ENCODE results near the gene DCLRE1C. TPM values are rescaled to one million over a fixed set of nuclear protein-coding genes. Genes with fewer than 3 reads are reported as not detected.

Gene DCLRE1C
- total and polyA plus RNA-seq, 2 donors (not counting 3 experiments of a cell fraction or from before 2014, with no cell fraction given), result 2.1 to 15.8 TPM

DNA sequence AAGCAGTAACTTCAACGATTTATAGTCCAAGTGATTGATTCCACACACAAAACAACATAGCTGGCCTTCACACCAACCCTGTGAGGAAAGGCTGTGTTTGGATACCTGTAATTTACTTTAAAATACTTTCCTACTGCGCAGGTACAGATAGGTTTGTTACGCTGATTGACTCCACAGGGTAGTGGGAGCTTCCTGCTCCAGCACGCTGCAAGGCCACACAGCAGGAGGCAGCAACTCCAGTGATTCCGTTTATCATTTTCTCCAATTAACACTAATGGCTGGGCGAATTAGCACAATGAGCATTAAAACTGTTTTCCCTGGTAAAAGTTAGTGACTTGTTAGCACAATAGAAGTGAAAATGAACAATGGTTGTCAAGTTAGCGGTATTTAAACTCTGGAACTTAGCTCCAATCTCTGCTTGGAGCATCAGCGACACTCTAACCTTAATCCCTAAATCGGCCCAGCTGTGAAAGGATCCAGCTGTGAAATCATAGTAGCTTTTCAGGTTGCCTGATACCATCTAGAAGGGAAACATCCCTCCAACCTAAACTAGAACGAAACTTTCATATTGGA is 959 bp downstream of the DCLRE1C start:
- DNase-seq (ENCODE audit: low read depth, low spot score) (no peak), FAIRE-seq (peak; percentile 76)
- H3K4me2 ChIP-seq (ENCODE audit: insufficient read depth, low read length), result peak overlapping the region; percentile 79
- no peaks in the 10 kb centered on the region for H3K9me3 ChIP-seq (replicated peaks; ENCODE audit: control insufficient read depth, insufficient read depth, low read length)
- H3K27me3 ChIP-seq (ENCODE audit: control insufficient read depth in 2 of 2, insufficient read depth in 2 of 2, low read length in 2 of 2), result no peaks in the 10 kb centered on the region
- BruUV-seq (replicated peaks), result TSS peak; percentile 39
- H2AFZ ChIP-seq (ENCODE audit: low read depth, low read length), result peak overlapping the region; percentile 78
- dilution Hi-C loops (cut with MboI; ENCODE audit: extremely low pct_ligation_motif_present, low sequenced_read_pairs), result no loop called here
- POLR2A ChIA-PET, result interaction anchor here (0.9 kb wide), 1 partner anchor 115 kb away, joined by 6 read pairs; the partner anchor contains the start of genes CDNF, HSPA14 and MSANTD7
- peak overlapping the region; percentile 79 for H3K27ac ChIP-seq (ENCODE audit: insufficient read depth, low read depth, low read length)
- peak overlapping the region; percentile 48 to 73 (median 69) for H3K4me3 ChIP-seq (replicated peaks in 1 of 3; ENCODE audit: insufficient read depth in 1 of 3, low read depth in 1 of 3, low read length in 3 of 3)
- H3K36me3 ChIP-seq (ENCODE audit: control insufficient read depth in 2 of 2, extremely low read depth in 1 of 2, insufficient read depth in 2 of 2, low read length in 2 of 2), result no peaks in the 10 kb centered on the region
- H3K79me2 ChIP-seq (ENCODE audit: control insufficient read depth, insufficient read depth, low read length), result peaks cover 43% of the 10 kb centered on the region
- no peaks in the 10 kb centered on the region for H4K20me1 ChIP-seq (replicated peaks; ENCODE audit: control insufficient read depth, extremely low read depth, insufficient read depth, low read length)
- CTCF ChIA-PET, result interaction anchor here (0.8 to 2.3 kb wide), 13 partner anchors 9 to 418 kb away, joined by 3 to 11 read pairs (median 4); partner anchors contain the start of genes FAM171A1 and SUV39H2
- H3K4me1 ChIP-seq (ENCODE audit: control insufficient read depth, extremely low read depth, insufficient read depth, low read length), result peaks cover 15% of the 10 kb centered on the region
- intact Hi-C loops (cut with micrococcal nuclease), result loop anchor here (5.0 to 10.0 kb wide), 2 partner anchors 348 to 419 kb away; partner anchors contain the start of gene FAM171A1
- peak; percentile 0 for TF ChIP-seq POLR2A (IDR thresholded peaks at IDR 0.05; ENCODE audit: low read depth, low read length)
- TF ChIP-seq JUN (IDR thresholded peaks at IDR 0.05; ENCODE audit: borderline replicate concordance, insufficient read depth, insufficient read length, low read depth), result no peak
- TF ChIP-seq EZH2 (IDR thresholded peaks at IDR 0.05; ENCODE audit: borderline replicate concordance, low read depth, low read length, severe bottlenecking), result no peak
- no peaks in the 10 kb centered on the region for H3K9me1 ChIP-seq (replicated peaks; ENCODE audit: control insufficient read depth, extremely low read depth, insufficient read depth, low read length)
- peak overlapping the region; percentile 59 for H3K9ac ChIP-seq (replicated peaks; ENCODE audit: extremely low read depth, insufficient read depth, low read length)

DNA sequence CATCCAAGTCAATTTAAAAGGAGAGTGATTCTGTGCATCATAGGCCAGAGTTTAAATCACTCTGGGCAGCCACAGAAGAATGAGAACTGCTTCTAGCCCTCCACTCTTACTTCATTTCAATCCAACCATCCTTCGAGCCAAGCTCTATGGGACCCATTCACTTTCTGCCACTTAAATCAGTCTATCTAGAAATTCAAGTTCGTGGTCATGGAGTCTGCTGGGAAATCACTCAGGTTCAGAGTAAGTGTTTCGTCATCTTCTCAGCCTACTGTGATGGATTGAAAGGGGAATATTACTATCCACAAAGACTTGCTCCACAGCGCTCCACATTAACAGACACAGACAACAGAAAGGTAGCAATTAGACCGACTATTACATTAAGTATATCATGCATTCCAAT is 4.6 kb downstream of the DCLRE1C start:
- H3K9ac ChIP-seq (replicated peaks; ENCODE audit: extremely low read depth, insufficient read depth, low read length), result no peak overlapping the region
- H3K27me3 ChIP-seq (ENCODE audit: control insufficient read depth in 2 of 2, insufficient read depth in 2 of 2, low read length in 2 of 2), result no peaks in the 10 kb centered on the region
- H2AFZ ChIP-seq (ENCODE audit: low read depth, low read length), result no peak overlapping the region
- H3K4me3 ChIP-seq (replicated peaks in 1 of 3; ENCODE audit: insufficient read depth in 1 of 3, low read depth in 1 of 3, low read length in 3 of 3), result no peak overlapping the region
- intact Hi-C loops (cut with micrococcal nuclease), result no loop called here
- no peak overlapping the region for H3K27ac ChIP-seq (ENCODE audit: insufficient read depth, low read depth, low read length)
- no TSS peak for BruUV-seq (replicated peaks)
- H3K4me1 ChIP-seq (ENCODE audit: control insufficient read depth, extremely low read depth, insufficient read depth, low read length), result peaks cover 9% of the 10 kb centered on the region
- FAIRE-seq (no peak), DNase-seq (ENCODE audit: low read depth, low spot score) (no peak)
- dilution Hi-C loops (cut with MboI; ENCODE audit: extremely low pct_ligation_motif_present, low sequenced_read_pairs), result no loop called here
- no peaks in the 10 kb centered on the region for H3K9me3 ChIP-seq (replicated peaks; ENCODE audit: control insufficient read depth, insufficient read depth, low read length)
- TF ChIP-seq GATA2 (IDR thresholded peaks at IDR 0.05; ENCODE audit: insufficient read depth, insufficient read length, low read depth, low read length), result no peak
- no peak for TF ChIP-seq POLR2AphosphoS5 (IDR thresholded peaks at IDR 0.05; ENCODE audit: insufficient read depth, low read depth, low read length)
- TF ChIP-seq MYC (IDR thresholded peaks at IDR 0.05; ENCODE audit: low read depth, low read length), result no peak
- TF ChIP-seq, protein P1, sequence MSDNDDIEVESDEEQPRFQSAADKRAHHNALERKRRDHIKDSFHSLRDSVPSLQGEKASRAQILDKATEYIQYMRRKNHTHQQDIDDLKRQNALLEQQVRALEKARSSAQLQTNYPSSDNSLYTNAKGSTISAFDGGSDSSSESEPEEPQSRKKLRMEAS (IDR thresholded peaks at IDR 0.05; ENCODE audit: insufficient read depth, insufficient read length), result no peak
- TF ChIP-seq EZH2 (IDR thresholded peaks at IDR 0.05; ENCODE audit: borderline replicate concordance, low read depth, low read length, severe bottlenecking), result no peak
- TF ChIP-seq, protein P2, sequence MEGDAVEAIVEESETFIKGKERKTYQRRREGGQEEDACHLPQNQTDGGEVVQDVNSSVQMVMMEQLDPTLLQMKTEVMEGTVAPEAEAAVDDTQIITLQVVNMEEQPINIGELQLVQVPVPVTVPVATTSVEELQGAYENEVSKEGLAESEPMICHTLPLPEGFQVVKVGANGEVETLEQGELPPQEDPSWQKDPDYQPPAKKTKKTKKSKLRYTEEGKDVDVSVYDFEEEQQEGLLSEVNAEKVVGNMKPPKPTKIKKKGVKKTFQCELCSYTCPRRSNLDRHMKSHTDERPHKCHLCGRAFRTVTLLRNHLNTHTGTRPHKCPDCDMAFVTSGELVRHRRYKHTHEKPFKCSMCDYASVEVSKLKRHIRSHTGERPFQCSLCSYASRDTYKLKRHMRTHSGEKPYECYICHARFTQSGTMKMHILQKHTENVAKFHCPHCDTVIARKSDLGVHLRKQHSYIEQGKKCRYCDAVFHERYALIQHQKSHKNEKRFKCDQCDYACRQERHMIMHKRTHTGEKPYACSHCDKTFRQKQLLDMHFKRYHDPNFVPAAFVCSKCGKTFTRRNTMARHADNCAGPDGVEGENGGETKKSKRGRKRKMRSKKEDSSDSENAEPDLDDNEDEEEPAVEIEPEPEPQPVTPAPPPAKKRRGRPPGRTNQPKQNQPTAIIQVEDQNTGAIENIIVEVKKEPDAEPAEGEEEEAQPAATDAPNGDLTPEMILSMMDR (IDR thresholded peaks at IDR 0.05; ENCODE audit: extremely low read depth in 1 of 2, insufficient read depth in 1 of 2, low read depth in 1 of 2, low read length in 2 of 2), result no peak
- no peak for TF ChIP-seq POLR2A (IDR thresholded peaks at IDR 0.05; ENCODE audit: low read depth, low read length)
- no peak for TF ChIP-seq JUN (IDR thresholded peaks at IDR 0.05; ENCODE audit: borderline replicate concordance, insufficient read depth, insufficient read length, low read depth)
- TF ChIP-seq FOS (IDR thresholded peaks at IDR 0.05; ENCODE audit: borderline replicate concordance, insufficient read depth, low read length), result no peak
- peaks cover 4 to 9% of the 10 kb centered on the region in 2 experiments for H3K36me3 ChIP-seq (ENCODE audit: control insufficient read depth in 2 of 2, extremely low read depth in 1 of 2, insufficient read depth in 2 of 2, low read length in 2 of 2)
- H3K79me2 ChIP-seq (ENCODE audit: control insufficient read depth, insufficient read depth, low read length), result peaks cover 48% of the 10 kb centered on the region
- ChIA-PET CTCF (no interaction called here), POLR2A (no interaction called here)
- no peaks in the 10 kb centered on the region for H4K20me1 ChIP-seq (replicated peaks; ENCODE audit: control insufficient read depth, extremely low read depth, insufficient read depth, low read length)
- H3K4me2 ChIP-seq (ENCODE audit: insufficient read depth, low read length), result no peak overlapping the region
- no peaks in the 10 kb centered on the region for H3K9me1 ChIP-seq (replicated peaks; ENCODE audit: control insufficient read depth, extremely low read depth, insufficient read depth, low read length)

Data from endothelial cell of umbilical vein (primary cell).